H9 (cell line): ENCODE results near the gene GLIPR1L1. TPM values are rescaled to one million over a fixed set of nuclear protein-coding genes. Genes with fewer than 3 reads are reported as not detected.

Experiments used
- DNase-seq: peaks from one replicate; pipeline ENCODE4 v3.0.0-alpha.2; 2017
- H2AFZ ChIP-seq: one replicate; pipeline ENCODE4 v1.6.1; 2013; ENCODE audit warnings: mild to moderate bottlenecking, low read length, control low read depth, moderate library complexity
- H2AK5ac ChIP-seq: 2 replicates; pipeline ENCODE4 v1.6.1; 2013; ENCODE audit warnings: low read length, control low read depth, mixed read lengths; ENCODE audit not compliant: insufficient read length
- H2BK120ac ChIP-seq: one replicate; pipeline ENCODE4 v1.6.1; 2013; ENCODE audit warnings: low read depth, mild to moderate bottlenecking, low read length, control low read depth, inconsistent platforms; ENCODE audit not compliant: poor library complexity, severe bottlenecking
- H2BK12ac ChIP-seq: 2 replicates; pipeline ENCODE4 v1.6.1; 2013; ENCODE audit warnings: low read length, control low read depth, mixed read lengths, low read depth; ENCODE audit not compliant: insufficient read length
- H2BK15ac ChIP-seq: 2 replicates; pipeline ENCODE4 v1.6.1; 2013; ENCODE audit warnings: low read depth, low read length, control low read depth
- H2BK20ac ChIP-seq: one replicate; pipeline ENCODE4 v1.6.1; 2013; ENCODE audit warnings: low read depth, mild to moderate bottlenecking, low read length, control low read depth, inconsistent platforms; ENCODE audit not compliant: poor library complexity, severe bottlenecking
- H2BK5ac ChIP-seq: 2 replicates; pipeline ENCODE4 v1.6.1; 2013; ENCODE audit warnings: low read length, control low read depth, mixed read lengths; ENCODE audit not compliant: insufficient read length
- H3K14ac ChIP-seq: 2 replicates; pipeline ENCODE4 v1.6.1; 2013; ENCODE audit warnings: low read length, control low read depth; ENCODE audit not compliant: insufficient read depth
- H3K18ac ChIP-seq: 2 replicates; pipeline ENCODE4 v1.6.1; 2013; ENCODE audit warnings: low read depth, mild to moderate bottlenecking, mixed read lengths, low read length, control low read depth; ENCODE audit not compliant: insufficient read length
- H3K23ac ChIP-seq: 2 replicates; pipeline ENCODE4 v1.6.1; 2013; ENCODE audit warnings: low read length, control low read depth, mixed read lengths, low read depth; ENCODE audit not compliant: insufficient read length
- H3K23me2 ChIP-seq: 2 replicates; pipeline ENCODE4 v1.6.1; 2013; ENCODE audit warnings: low read depth, mild to moderate bottlenecking, mixed read lengths, low read length, control low read depth; ENCODE audit not compliant: insufficient read length, poor library complexity, severe bottlenecking
- H3K27ac ChIP-seq: 2 replicates; pipeline ENCODE4 v1.5.1; 2013; ENCODE audit warnings: low read length, control low read depth, mixed read lengths, low read depth; ENCODE audit not compliant: insufficient read length
- H3K27me3 ChIP-seq: 2 replicates; pipeline ENCODE4 v1.6.1; 2013; ENCODE audit warnings: low read length, control low read depth, inconsistent platforms; ENCODE audit not compliant: insufficient read depth
- H3K4ac ChIP-seq: 2 replicates; pipeline ENCODE4 v1.6.1; 2013; ENCODE audit warnings: low read depth, mild to moderate bottlenecking, control low read depth, inconsistent platforms, low read length, moderate library complexity
- H3K4me1 ChIP-seq: 2 replicates; pipeline ENCODE4 v1.6.1; 2013; ENCODE audit warnings: low read length, control low read depth, inconsistent platforms; ENCODE audit not compliant: insufficient read depth
- H3K4me2 ChIP-seq: 2 replicates; pipeline ENCODE4 v1.6.1; 2013; ENCODE audit warnings: low read length, control low read depth, mixed read lengths; ENCODE audit not compliant: insufficient read length, insufficient read depth
- H3K56ac ChIP-seq: 2 replicates; pipeline ENCODE4 v1.6.1; 2013; ENCODE audit warnings: low read depth, mild to moderate bottlenecking, mixed read lengths, low read length, control low read depth; ENCODE audit not compliant: insufficient read length
- H3K79me1 ChIP-seq: 2 replicates; pipeline ENCODE4 v1.6.1; 2013; ENCODE audit warnings: low read depth, mild to moderate bottlenecking, moderate library complexity, low read length, control low read depth, inconsistent platforms; ENCODE audit not compliant: insufficient read depth, poor library complexity, severe bottlenecking
- H3K79me2 ChIP-seq: 2 replicates; pipeline ENCODE4 v1.6.1; 2013; ENCODE audit warnings: low read length, control low read depth, inconsistent platforms; ENCODE audit not compliant: insufficient read depth
- H3K9ac ChIP-seq: 2 replicates; pipeline ENCODE4 v1.6.1; 2013; ENCODE audit warnings: low read length, control low read depth, mixed read lengths; ENCODE audit not compliant: insufficient read length; ENCODE audit errors: extremely low read depth
- H3K9me3 ChIP-seq: one replicate; pipeline ENCODE4 v1.6.1; 2013; ENCODE audit warnings: low read depth, low read length, inconsistent platforms; ENCODE audit not compliant: control insufficient read depth
- H3T11ph ChIP-seq: one replicate; pipeline ENCODE4 v1.6.1; 2013; ENCODE audit warnings: mild to moderate bottlenecking, low read length, control low read depth, inconsistent platforms
- H4K20me1 ChIP-seq: one replicate; pipeline ENCODE4 v1.6.1; 2013; ENCODE audit not compliant: control insufficient read depth, insufficient read length, insufficient read depth
- H4K5ac ChIP-seq: 2 replicates; pipeline ENCODE4 v1.6.1; 2013; ENCODE audit warnings: low read depth, mild to moderate bottlenecking, mixed read lengths, low read length, control low read depth; ENCODE audit not compliant: insufficient read length
- H4K8ac ChIP-seq: replicated peaks from 2 replicates; pipeline ENCODE4 v1.6.1; 2013; ENCODE audit warnings: low read length, control low read depth, mixed read lengths, low read depth; ENCODE audit not compliant: insufficient read length
- H4K91ac ChIP-seq: 2 replicates; pipeline ENCODE4 v1.6.1; 2013; ENCODE audit warnings: low read depth, mild to moderate bottlenecking, moderate library complexity, mixed read lengths, low read length, control low read depth; ENCODE audit not compliant: insufficient read length
- H3K27ac Mint-ChIP-seq, 3 experiments: 2 replicates in 2 of 3; 3 replicates in 1 of 3; pipeline ENCODE4 v1.8.0; 2020 to 2021; ENCODE audit warnings: mixed read lengths in 3 of 3, mild to moderate bottlenecking in 1 of 3, moderate library complexity in 1 of 3
- H3K27me3 Mint-ChIP-seq: 2 replicates; pipeline ENCODE4 v1.8.0; 2021; ENCODE audit warnings: low read depth, mild to moderate bottlenecking, moderate library complexity, mixed read lengths
- H3K36me3 Mint-ChIP-seq, 3 experiments: 2 replicates in 2 of 3; 3 replicates in 1 of 3; pipeline ENCODE4 v1.8.0; 2020 to 2021; ENCODE audit warnings: low read depth in 3 of 3, mixed read lengths in 3 of 3; ENCODE audit not compliant: insufficient read depth in 1 of 3
- H3K4me1 Mint-ChIP-seq, 2 experiments: 2 replicates each; pipeline ENCODE4 v1.8.0; 2020; ENCODE audit warnings: mixed read lengths in 2 of 2
- H3K4me3 Mint-ChIP-seq, 2 experiments: 2 replicates in 1 of 2; 3 replicates in 1 of 2; pipeline ENCODE4 v1.8.0; 2020 to 2021; ENCODE audit warnings: mild to moderate bottlenecking in 2 of 2, mixed read lengths in 2 of 2, moderate library complexity in 1 of 2
- H3K9me3 Mint-ChIP-seq, 2 experiments: 2 replicates in 1 of 2; 3 replicates in 1 of 2; pipeline ENCODE4 v1.8.0; 2020; ENCODE audit warnings: mild to moderate bottlenecking in 2 of 2, mixed read lengths in 2 of 2, moderate library complexity in 1 of 2
- CTCF ChIP-seq: fragments of 200-600 bp; sonication (generic); conservative IDR thresholded peaks from 3 replicates; pipeline ENCODE4 v1.8.0; 2021; ENCODE audit warnings: antibody characterized with exemption, mild to moderate bottlenecking
- total RNA-seq: library from RNA; stranded (reverse); gene quantifications from 2 replicates; pipeline ENCODE4 v1.2.1, GENCODE V29; 2021

The GLIPR1L1 gene
- total RNA-seq, 1 experiment from 2014 or later, result 1.9 TPM

GRCh38 chr12:75364919-75365318 is 30.4 kb downstream of the GLIPR1L1 start:
- no peaks in the 10 kb centered on the region for H3K23me2 ChIP-seq
- H3K4me3 Mint-ChIP-seq, result no peak overlapping the region
- no peak overlapping the region for H3K4ac ChIP-seq
- no peak overlapping the region for H2BK20ac ChIP-seq
- no peak for TF ChIP-seq CTCF
- H3K9me3 Mint-ChIP-seq, result peaks cover 0 to 11% of the 10 kb centered on the region in 2 experiments; a peak in 3 of 5 replicates
- no peak overlapping the region for H3K27ac Mint-ChIP-seq
- no peak overlapping the region for H2BK12ac ChIP-seq
- no peak overlapping the region for H3K14ac ChIP-seq
- H3K27me3 Mint-ChIP-seq, result no peaks in the 10 kb centered on the region
- peaks cover 0 to 24% (median 16%) of the 10 kb centered on the region in 3 experiments; a peak in 5 of 7 replicates for H3K36me3 Mint-ChIP-seq
- H2AK5ac ChIP-seq, result no peak overlapping the region
- H3K27me3 ChIP-seq, result no peaks in the 10 kb centered on the region
- no peaks in the 10 kb centered on the region for H4K20me1 ChIP-seq
- H3K23ac ChIP-seq, result no peak overlapping the region
- peaks cover 31 to 35% of the 10 kb centered on the region in 2 experiments for H3K4me1 Mint-ChIP-seq
- no peak overlapping the region for H3K4me2 ChIP-seq
- no peak overlapping the region for H4K8ac ChIP-seq
- H3T11ph ChIP-seq, result no peak overlapping the region
- no peak overlapping the region for H3K9ac ChIP-seq
- H2AFZ ChIP-seq, result no peak overlapping the region
- DNase-seq, result no peak
- H3K27ac ChIP-seq, result no peak overlapping the region
- no peak overlapping the region for H3K56ac ChIP-seq
- H4K5ac ChIP-seq, result no peak overlapping the region
- no peak overlapping the region for H4K91ac ChIP-seq
- no peak overlapping the region for H2BK15ac ChIP-seq
- no peaks in the 10 kb centered on the region for H3K79me2 ChIP-seq
- peaks cover 5% of the 10 kb centered on the region for H3K9me3 ChIP-seq
- H3K79me1 ChIP-seq, result no peaks in the 10 kb centered on the region
- H2BK120ac ChIP-seq, result no peak overlapping the region
- H3K4me1 ChIP-seq, result peaks cover 2% of the 10 kb centered on the region; the same call in 1 of the 2 replicates
- no peak overlapping the region for H2BK5ac ChIP-seq
- no peak overlapping the region for H3K18ac ChIP-seq
